NCI-H446 treated with DMSO at 0.1 percent for 48 hours (cell line): ENCODE results near the gene RGPD3.
"Not testable (repeated sequence)": the region's sequence is repeated elsewhere in the genome, so short reads cannot be mapped to it uniquely, and the experiment has no call there.

ENCODE experiments used
- DNase-seq: peaks from one replicate; lab custom pipeline; 2025; lab: John Stamatoyannopoulos, UW

The RGPD3 gene

DNA sequence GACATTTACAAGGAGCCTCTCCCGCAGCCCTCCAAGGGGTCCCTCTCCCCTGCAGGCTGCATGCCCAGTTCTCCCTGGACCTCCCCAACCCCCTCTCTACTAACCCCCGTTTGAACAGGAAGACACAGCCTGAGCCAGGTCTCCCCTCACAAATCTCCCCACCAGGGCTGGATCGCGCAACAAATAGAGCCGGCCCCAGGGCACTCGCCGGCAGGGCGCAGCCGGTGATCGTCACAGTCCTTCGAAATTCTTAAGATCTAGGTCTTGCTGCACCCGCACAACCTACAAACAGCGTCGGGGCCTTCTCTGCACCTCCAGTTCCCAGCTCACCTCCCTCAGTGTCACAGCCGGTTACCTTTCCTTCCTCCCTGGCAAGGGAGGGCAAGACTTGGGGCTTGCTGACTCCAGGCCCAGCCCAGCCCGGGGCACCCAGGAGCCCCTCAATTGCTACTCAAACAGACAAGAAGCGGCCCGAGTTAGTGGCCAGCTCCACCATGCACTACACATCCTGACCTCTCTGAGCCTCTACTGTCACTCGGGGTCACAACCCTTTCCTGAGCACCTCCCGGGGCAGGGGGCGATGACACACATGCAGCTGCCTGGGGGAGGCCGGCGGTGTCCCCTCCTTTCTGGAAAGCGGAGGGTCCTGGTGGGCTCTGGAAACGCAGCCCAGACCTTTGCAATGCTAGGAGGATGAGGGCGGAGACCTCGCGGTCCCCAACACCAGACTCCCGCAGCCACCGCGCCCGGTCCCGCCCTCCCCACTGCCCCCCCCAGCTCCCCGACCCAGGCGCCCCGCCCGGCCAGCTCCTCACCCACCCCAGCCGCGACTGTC, 18.6 kb upstream of the RGPD3 start, which contains the start of gene CD8B2:
Gene CD8B2, plus strand, starts transcription at position 814 of the 835 bp plus-strand sequence. CDS start 63 bp downstream, outside the sequence.
- not testable (repeated sequence) for DNase-seq

DNA sequence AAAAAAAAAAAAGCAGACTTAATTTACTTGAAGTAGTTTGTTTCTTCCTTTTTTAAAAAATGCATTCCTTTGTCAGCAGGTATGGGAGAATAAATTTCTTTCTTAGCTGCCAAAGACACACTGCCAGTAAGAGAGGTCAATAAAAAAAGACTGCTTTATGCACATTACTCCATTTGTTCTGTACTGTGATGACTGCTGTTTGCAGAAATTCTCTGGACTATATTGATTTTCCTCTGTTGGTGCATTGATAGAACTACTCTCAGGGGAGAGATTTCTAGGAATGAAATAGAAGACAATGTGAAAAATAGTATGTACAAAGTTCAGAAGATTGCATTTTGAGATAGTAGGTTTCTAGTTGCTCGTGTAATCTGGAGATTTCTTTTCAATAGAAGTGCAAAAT, 11.3 kb upstream of the RGPD3 start:
- not testable (repeated sequence) for DNase-seq

DNA sequence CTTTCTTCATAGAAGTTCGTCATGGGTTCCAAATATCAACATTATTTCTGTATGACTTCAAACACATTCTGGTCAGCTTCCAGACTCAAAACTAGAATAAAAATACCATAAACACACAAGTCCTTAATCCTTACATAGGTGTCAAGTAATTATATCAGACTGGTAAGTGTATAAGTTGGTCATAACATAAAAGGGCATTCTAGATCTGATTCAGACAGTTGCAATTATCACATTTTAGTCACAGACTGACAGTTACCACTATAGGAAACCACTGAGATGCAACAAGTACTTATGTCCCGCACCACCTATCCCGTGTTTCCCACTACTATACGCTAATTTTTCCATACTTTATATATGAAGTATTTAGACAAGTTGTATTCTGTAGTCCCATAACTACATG, 9.4 kb upstream of the RGPD3 start:
- DNase-seq: not testable (repeated sequence)

DNA sequence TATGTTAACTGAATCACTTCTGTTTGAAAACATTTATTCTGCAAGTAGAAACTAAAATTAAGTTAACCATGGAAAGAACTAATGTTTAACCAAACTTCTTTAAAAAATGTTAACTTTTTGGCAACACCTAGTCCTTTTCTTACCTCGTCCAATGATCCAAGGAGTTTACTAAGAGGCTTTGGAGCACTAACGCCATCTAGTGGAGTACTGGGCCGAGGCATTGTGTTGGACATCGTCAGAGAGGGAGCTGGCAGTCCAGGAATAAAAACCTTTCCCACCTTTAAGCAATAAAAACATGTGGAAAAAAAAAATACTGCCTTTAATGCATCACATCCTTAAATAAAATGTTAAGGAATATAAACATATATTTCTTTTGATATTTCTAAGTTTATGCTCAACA, 2.4 kb upstream of the RGPD3 start:
- DNase-seq: not testable (repeated sequence)

DNA sequence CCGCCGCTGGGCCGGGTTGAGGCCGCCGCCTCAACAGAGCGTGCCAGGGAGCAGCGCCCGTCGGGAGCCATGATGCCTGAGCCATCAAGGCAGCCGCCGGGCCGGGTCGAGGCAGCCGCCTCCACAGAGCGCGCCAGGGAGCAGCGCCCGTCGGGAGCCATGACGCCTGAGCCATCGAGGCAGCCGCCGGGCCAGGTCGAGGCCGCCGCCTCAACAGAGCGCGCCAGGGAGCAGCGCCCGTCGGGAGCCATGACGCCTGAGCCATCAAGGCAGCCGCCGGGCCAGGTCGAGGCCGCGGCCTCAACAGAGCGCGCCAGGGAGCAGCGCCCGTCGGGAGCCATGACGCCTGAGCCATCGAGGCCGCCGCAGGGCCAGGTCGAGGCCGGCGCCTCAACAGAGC, 697 bp downstream of the RGPD3 start:
- DNase-seq: not testable (repeated sequence)

DNA sequence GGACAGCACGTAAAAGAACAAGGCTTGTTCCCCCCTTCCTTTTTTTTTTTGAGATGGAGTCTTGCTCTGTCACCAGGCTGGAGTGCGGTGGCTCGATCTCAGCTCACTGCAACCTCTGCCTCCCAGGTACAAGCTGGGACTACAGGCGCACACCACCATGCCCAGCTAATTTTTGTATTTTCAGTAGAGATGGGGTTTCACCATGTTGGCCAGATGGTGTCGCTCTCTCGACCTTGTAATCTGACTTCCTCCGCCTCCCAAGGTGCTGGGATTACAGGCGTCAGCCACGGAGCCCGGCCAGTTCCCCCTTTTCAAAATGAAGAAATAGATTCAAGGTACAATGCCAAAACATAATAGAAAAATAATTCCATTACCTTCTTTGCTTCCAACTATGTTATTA, 6.3 kb downstream of the RGPD3 start:
- not testable (repeated sequence) for DNase-seq

DNA sequence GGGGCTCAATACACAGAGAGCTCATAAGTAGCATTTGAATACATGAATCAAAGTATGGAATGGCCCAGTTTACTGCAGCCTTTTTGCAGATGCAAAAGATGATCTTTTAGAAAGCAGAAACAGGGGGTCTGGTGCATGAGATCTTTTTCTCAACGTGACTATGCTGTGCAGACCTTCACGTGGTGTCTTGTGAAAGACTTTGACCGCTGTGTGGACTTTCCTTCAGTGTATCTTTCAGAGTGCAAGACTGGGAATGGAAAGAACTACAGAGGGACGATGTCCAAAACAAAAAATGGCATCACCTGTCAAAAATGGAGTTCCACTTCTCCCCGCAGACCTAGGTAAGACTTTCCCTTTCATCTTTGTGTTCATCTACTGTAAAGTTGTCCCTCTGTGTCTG, 77.5 kb downstream of the RGPD3 start:
- DNase-seq: not testable (repeated sequence)

DNA sequence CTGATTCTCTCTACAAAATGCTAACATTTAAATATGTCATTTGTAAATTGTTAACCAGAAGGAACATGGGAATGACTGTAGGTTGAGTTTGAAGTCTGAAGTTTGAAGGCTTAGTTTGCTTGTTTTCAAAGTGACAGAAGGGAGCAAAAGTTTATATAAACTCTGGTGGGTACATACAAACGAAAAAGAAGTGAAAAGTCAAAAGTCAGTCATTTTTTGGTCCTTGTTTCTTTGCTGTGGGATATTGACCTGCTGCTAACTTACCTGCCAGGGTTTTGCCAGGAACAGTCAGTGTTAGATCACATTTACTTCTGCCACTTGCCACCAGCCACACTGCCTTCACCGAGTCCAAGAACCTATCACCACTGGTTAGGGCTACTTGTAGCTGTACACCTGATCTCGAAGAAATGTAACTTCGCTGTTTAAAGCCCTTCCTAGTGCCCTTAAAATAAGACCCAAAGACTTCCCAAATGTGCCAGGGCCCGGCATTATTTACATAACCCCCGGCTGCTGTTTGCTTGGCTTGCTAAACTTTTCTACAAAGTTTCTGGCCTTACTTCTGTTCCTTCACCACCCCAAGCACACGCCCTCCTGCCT, 79.3 kb downstream of the RGPD3 start:
- not testable (repeated sequence) for DNase-seq

DNA sequence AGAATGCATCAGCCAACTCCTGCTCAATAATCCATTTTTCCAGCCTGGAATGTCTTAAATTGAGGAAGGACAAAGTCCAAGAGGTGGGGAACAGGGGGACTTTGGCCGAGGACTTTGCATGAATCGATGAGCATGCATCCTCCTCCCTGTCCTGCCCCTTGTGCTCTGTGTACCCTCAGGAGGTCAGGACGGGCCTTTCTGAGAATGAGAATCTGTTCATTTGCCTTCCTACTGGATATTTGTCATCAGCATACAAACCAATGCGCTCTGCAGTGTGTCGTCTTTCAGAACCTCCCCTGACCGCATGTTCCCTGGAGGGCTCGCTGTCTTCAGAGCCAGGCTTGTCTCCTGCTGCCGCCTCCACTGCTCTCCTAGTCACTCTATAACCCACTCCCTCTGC, 83.7 kb downstream of the RGPD3 start:
- not testable (repeated sequence) for DNase-seq

DNA sequence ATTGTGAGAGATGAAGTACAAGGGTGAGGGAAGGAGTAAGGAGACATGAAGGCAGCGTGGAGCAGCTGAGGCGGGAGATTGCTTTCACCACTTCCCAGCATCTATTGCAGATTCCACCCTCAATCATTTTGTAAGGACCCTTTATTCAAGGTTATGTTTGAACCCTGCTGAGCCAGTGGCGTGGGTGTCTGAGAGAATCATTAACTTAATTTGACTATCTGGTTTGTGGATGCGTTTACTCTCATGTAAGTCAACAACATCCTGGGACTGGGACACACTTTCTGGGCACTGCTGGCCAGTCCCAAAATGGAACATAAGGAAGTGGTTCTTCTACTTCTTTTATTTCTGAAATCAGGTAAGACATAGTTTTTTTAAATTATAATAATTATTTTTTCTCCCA, 86.3 kb downstream of the RGPD3 start:
- DNase-seq: not testable (repeated sequence)

DNA sequence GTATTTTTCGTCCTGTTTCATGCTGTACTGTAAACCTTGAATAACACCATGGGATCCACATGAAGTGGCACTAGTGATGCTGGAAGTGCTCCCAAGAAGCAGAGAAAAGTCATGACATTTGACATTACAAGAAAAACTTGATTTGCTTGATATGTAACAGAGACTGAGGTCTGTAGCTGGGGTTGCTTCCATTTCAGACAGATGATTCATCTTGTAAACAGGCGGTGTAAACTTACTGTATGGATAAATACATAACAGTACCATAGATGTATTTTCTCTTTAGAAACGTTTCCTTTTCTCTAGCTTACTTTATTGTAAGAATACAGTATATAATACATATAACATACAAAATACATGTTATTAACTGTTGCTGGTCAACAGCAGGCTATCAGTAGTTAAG, 88.6 kb downstream of the RGPD3 start:
- DNase-seq: not testable (repeated sequence)

DNA sequence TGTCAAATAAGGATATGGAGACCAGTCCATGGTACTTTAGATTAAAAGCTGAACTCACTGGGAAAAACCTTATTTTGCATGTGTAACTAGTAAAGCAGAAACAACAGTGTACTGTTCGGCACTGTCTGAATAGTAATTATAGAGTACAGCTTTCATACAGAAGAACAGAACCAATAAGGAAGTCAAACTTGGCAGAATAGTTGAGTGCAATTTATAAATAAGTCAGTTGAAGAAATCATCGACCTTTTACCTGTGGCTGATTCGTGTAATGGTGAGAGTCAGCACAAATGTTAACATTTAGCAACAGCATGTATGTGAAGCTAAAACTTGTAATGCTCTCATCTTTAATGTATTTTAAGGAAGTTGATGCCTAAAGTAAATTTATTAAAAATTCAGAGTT, 99.0 kb downstream of the RGPD3 start:
- not testable (repeated sequence) for DNase-seq

DNA sequence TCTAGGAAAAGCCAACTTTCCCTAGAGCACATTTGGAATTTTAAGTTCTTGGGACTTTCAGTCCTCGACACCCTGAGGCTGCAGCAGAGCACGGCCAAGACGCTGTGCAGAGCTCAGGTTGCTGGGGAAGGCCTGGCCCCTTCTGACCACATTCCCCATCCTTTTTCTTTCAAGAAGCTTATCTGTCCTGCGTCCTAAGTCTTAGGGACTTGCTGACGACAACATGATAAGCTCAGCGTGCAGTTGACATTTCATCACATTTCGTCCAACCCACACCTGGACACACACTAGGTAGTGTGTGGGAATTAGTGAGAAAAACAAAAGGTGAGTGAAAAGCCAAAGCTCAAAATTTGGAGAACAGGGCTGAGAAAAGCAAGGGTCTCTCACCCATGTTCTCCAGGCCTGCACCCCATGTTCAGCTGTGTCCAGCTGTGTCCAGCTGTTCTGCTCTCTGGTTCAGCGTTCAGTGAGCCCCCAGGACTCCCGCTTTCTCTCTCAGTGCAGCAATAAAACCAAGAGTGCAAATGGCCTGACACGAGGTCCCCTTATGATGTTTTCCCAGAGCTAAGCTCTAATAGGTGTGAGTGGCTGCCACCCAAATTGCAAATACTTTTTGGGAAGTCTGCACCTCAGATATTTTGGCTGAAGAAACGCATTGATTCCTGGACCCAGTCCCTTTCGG, 101.9 kb downstream of the RGPD3 start:
- DNase-seq: no peak

DNA sequence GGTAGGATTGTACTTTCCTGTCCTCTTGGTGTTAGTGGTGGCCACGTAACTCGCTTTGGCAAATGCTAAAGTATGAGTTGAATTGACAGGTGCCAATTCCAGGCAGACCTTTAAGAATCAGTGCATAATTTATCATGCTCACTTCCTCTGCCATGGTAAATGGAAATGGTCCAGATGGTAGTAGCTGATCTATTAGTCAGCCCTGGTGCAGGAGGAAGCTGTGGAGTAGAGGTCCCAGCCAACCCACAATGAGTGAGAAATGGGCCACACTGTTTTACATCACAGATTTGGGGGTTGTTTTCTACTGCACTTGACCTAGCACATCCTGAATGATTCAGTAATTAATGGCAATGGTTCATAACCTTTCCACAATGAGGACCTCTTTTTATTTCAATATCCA, 104.4 kb downstream of the RGPD3 start:
- no peak for DNase-seq

DNA sequence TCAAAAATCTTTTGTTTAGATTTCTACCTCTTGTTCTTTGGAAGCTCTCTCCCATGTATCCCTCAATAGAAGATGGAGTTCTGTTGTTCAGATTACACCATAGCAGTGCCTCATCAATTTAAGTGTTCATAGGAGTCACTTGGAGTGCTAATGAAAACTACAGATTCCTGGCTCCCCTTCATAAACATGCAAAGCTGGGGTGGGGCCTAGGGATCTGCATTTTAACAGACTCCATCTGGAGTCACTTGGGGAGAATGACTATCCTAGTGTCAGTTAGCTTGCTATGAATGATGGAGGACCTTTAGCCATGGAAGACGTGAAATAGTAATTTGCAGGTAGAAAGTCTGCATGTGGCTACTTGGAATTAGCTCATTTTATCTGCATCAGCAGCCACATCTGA, 105.4 kb downstream of the RGPD3 start:
- no peak for DNase-seq

DNA sequence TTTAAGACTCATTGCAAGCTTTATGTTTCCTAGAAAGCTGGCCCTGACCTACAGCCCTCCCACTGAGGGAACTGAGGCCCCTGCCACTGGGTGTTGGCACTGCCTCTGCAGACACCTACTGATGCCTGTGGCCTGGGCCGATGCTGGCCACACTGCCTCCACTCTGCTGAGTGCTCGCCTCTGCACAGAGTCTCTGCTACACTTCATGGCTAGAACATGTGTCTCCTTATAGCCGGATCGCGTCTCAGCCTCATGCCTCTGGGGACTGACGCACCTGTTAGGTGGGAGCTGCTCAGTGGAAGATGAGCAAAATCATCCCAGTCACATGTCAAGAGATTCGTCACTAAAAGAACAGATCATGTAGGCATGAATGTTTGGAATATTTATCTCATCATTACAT, 108.7 kb downstream of the RGPD3 start:
- DNase-seq: no peak

DNA sequence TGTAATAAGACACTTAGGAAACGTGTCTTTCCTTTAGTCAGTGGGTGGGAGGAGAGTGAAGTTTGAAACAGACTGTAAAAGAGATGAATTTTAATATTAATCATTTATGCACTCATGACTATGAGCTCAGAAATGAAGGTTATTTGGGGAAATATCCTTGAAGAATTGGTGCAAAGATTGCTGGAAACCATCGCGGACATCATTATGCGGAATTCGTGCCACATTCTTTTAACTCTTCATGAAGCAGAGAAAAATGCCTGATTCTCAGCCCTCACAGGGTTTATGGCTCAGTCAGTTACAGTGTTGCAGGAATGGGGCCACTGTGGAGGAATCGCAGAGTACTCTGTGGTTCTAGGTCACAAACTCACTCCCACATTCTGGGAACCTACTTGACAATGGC, 109.7 kb downstream of the RGPD3 start:
- no peak for DNase-seq

DNA sequence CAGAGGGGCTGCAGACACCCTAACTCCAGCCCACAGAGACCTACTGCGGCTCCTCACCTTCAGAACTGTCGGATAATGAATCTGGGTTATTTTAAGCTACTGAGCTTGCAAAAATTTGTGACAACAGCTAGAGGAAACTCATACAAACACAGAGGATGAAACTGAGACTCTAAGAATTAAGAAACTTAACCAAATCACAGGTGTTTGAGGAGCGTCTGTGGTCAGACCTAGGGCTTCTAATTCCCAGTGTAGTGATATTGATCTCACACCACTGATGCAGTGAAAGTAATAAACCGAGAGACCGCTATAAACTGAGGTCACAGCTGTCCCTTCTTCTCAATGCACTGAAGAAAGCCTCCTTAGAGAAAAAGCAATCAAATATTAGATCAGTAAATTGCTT, 110.1 kb downstream of the RGPD3 start:
- DNase-seq: no peak

DNA sequence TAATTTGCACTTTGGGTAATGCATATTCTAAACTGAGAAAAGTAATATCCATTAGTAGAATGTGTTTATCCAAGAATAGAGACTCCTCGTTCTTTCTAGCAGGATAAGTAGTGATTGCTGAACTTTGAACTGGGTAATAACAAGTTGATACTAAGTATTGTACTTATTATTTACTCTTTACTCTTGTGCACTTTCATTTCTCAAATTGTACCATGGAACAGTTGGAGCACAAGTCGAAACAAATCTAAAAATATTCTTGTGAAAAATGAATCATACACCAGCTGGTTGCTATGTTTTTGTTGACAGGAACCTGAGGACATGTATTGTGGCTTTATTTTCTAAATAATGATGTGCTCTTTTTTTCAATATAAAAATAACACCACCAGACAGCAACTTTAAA, 111.9 kb downstream of the RGPD3 start:
- no peak for DNase-seq

DNA sequence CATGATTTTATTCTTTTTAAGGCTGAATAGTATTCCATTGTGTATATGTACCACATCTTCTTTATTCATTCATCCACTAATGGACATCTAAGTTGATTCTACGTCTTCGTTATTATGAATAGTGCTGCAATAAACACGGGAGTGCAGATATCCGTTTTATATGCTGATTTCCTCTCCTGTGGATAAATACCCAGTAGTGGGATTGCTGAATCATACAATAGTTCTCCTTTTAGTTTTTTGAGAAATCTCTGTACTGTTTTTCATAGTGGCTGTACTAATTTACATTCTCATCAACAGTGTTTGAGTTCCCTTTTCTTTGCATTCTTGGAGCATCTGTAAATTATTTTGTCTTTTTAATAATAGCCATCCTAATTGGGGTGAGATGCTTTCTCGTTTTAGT, 114.5 kb downstream of the RGPD3 start:
- no peak for DNase-seq

DNA sequence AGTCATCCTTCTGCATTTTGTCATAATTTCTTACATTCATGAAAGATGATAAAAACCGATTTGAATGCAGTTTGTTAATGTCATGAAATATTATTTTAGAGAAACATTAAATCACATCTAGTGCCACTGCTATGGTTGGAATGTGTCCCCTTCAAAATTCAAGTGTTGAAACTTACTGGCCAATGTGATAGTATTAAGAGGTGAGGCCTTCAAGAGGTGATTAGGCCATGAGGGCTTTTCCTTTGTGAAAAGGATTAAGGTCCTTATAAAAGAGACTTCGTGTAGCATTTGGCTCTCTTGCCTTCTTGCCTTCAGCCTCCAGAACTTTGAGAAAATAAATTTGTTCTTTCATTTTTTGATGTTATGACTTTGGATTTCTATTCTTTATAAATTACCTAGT, 117.2 kb downstream of the RGPD3 start:
- no peak for DNase-seq

DNA sequence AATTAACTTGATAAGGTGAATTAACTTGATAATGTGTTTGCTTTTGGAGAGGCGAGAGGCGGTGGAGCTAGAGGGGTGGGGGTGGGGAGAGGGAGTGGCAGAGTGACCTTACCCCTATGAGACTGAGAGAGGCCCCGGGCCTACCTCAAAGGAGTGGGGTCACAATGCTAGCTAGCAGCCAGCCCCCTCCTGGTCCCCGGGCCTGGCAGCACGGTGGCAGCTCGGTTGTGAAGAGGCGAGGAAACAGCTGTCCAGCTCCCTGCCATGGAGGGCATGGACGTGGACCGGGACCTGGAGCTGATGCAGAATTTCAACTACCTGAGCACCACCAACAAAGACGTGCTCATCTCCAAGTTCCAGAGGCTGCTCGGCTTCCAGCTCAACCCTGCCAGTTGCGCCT, 123.9 kb downstream of the RGPD3 start:
- DNase-seq: no peak

DNA sequence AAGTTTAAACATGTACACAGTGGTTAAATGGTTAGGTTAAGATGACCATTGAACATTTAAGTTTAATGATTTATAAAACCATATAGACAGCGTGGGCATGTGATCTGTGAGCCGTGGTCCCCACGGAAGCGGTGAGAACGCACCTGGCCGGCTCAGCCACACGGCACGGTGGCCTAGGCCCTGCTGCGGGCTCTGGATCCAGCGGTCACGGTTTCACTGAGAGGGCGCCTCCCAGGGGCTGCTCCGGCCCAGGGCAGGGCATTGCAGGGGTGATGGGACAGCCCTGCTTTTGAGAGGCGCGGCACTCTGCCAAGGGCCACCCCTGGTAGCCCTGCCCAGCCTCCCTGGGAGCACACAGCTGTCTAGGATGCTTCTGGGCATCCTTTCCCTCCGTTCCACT, 124.9 kb downstream of the RGPD3 start:
- DNase-seq: no peak
